Caco-2 (cell line): ENCODE results near the gene USP53. TPM values are rescaled to one million over a fixed set of nuclear protein-coding genes. Genes with fewer than 3 reads are reported as not detected.

Experiments
- BruUV-seq: library from RNA; stranded (reverse); fragments of 400-500 nt; replicated peaks from 2 replicates; lab custom pipeline; 2021; lab: Mats Ljungman, UMichigan
- CTCF ChIA-PET: fragments of 300-600 bp; sonication (Branson Sonifier 250); formaldehyde crosslinking; loops from one replicate; lab custom pipeline; 2022; ENCODE audit warnings: antibody characterized with exemption; lab: Charles Lee
- POLR2A ChIA-PET: fragments of 300-600 bp; sonication (Branson Sonifier 250); formaldehyde crosslinking; loops from one replicate; lab custom pipeline; 2022; ENCODE audit warnings: antibody characterized with exemption; lab: Charles Lee
- DNase-seq, 2 experiments: peaks; one replicate each; pipeline versions ENCODE4 v3.0.0 to v3.0.0-alpha.2; 2020 to 2022
- H3K27me3 ChIP-seq: replicated peaks from 2 replicates; pipeline ENCODE4 v1.6.0; 2011; ENCODE audit warnings: low read length; ENCODE audit not compliant: control insufficient read depth, insufficient read depth
- H3K36me3 ChIP-seq: 2 replicates; pipeline ENCODE4 v1.5.1; 2011; ENCODE audit warnings: low read length; ENCODE audit not compliant: control insufficient read depth, insufficient read depth
- H3K4me1 ChIP-seq: fragments of 250-450 bp; sonication (Bioruptor Pico); 2 replicates; pipeline ENCODE4 v1.5.1; 2020; ENCODE audit warnings: mild to moderate bottlenecking
- H3K4me3 ChIP-seq: 2 replicates; pipeline ENCODE4 v1.5.1; 2011; ENCODE audit warnings: low read depth, mild to moderate bottlenecking, control low read depth, low read length
- H3K9me3 ChIP-seq: fragments of 250-450 bp; sonication (Bioruptor Pico); 2 replicates; pipeline ENCODE4 v1.5.1; 2020; ENCODE audit warnings: mild to moderate bottlenecking, moderate library complexity
- H3K27ac Mint-ChIP-seq: one replicate; pipeline ENCODE4 v1.8.0; 2022; ENCODE audit warnings: mixed read lengths; ENCODE audit not compliant: unreplicated experiment
- H3K27me3 Mint-ChIP-seq: one replicate; pipeline ENCODE4 v1.8.0; 2022; ENCODE audit warnings: mixed read lengths; ENCODE audit not compliant: insufficient read depth, unreplicated experiment
- H3K36me3 Mint-ChIP-seq: one replicate; pipeline ENCODE4 v1.8.0; 2022; ENCODE audit warnings: mild to moderate bottlenecking, mixed read lengths; ENCODE audit not compliant: insufficient read depth, unreplicated experiment
- H3K4me1 Mint-ChIP-seq: one replicate; pipeline ENCODE4 v1.8.0; 2022; ENCODE audit warnings: low read depth, mixed read lengths; ENCODE audit not compliant: unreplicated experiment
- H3K4me3 Mint-ChIP-seq: one replicate; pipeline ENCODE4 v1.8.0; 2022; ENCODE audit warnings: mild to moderate bottlenecking, moderate library complexity, mixed read lengths; ENCODE audit not compliant: unreplicated experiment
- H3K9me3 Mint-ChIP-seq: one replicate; pipeline ENCODE4 v1.8.0; 2022; ENCODE audit warnings: mixed read lengths; ENCODE audit not compliant: unreplicated experiment
- intact Hi-C: fragments of 100-400 bp; cut with micrococcal nuclease; formaldehyde crosslinking; loops from one replicate; pipeline ENCODE4 v1.10.0; 2022; ENCODE audit not compliant: unreplicated experiment
- total RNA-seq: library from RNA; stranded (reverse); gene quantifications from 2 replicates; pipeline ENCODE4 v1.2.3, GENCODE V29; 2022
- TF ChIP-seq, protein P1 (sequence below), 2 experiments: fragments of 200-600 bp in 1 of 2; IDR thresholded peaks; 1 replicate in 1 of 2; 2 replicates in 1 of 2; pipeline versions ENCODE4 v1.5.1 to v1.8.0; 2011 to 2022; ENCODE audit warnings: antibody characterized with exemption in 1 of 2, control low read depth in 1 of 2, inconsistent platforms in 1 of 2, low read depth in 1 of 2, low read length in 1 of 2, mild to moderate bottlenecking in 1 of 2, moderate library complexity in 1 of 2; ENCODE audit not compliant: insufficient read depth in 1 of 2, severe bottlenecking in 1 of 2, unreplicated experiment in 1 of 2

USP53 gene
- total RNA-seq, 1 experiment from 2014 or later, result 49.3 TPM

DNA sequence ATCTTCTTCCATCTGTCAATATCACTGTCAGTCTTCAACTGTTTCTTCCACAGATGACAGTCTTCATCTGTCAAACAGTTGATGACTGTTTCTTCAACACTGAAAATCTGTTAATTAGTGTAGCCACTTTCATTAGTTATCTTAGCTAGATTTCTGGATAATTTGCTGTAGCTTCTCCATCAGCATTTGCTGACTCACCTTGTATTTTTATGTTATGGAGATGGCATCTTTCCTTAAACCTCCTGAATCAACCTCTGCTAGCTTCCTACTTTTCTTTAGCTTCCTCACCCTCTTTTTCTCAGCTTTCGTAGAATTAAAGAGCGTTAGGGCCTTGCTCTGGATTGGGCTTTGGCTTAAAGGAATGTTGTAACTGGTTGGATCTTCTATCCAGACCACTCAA, 25.1 kb downstream of the USP53 start:
- H3K36me3 Mint-ChIP-seq, result peaks cover 58% of the 10 kb centered on the region
- H3K27me3 Mint-ChIP-seq, result no peaks in the 10 kb centered on the region
- H3K9me3 Mint-ChIP-seq, result no peaks in the 10 kb centered on the region
- Histone ChIP-seq H3K4me1 (no peaks in the 10 kb centered on the region), H3K27me3 (no peaks in the 10 kb centered on the region), H3K36me3 (no peaks in the 10 kb centered on the region), H3K9me3 (no peaks in the 10 kb centered on the region), H3K4me3 (no peak overlapping the region)
- ChIA-PET POLR2A (no interaction called here), CTCF (no interaction called here)
- H3K27ac Mint-ChIP-seq, result no peak overlapping the region
- H3K4me3 Mint-ChIP-seq, result no peak overlapping the region
- no TSS peak for BruUV-seq
- TF ChIP-seq, protein P1, sequence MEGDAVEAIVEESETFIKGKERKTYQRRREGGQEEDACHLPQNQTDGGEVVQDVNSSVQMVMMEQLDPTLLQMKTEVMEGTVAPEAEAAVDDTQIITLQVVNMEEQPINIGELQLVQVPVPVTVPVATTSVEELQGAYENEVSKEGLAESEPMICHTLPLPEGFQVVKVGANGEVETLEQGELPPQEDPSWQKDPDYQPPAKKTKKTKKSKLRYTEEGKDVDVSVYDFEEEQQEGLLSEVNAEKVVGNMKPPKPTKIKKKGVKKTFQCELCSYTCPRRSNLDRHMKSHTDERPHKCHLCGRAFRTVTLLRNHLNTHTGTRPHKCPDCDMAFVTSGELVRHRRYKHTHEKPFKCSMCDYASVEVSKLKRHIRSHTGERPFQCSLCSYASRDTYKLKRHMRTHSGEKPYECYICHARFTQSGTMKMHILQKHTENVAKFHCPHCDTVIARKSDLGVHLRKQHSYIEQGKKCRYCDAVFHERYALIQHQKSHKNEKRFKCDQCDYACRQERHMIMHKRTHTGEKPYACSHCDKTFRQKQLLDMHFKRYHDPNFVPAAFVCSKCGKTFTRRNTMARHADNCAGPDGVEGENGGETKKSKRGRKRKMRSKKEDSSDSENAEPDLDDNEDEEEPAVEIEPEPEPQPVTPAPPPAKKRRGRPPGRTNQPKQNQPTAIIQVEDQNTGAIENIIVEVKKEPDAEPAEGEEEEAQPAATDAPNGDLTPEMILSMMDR (IDR thresholded peaks at IDR 0.05; ENCODE audit: insufficient read depth in 1 of 2, low read depth in 1 of 2, low read length in 1 of 2, severe bottlenecking in 1 of 2, unreplicated experiment in 1 of 2), result no peak
- DNase-seq, result no peak
- peaks cover 16% of the 10 kb centered on the region for H3K4me1 Mint-ChIP-seq
- intact Hi-C loops, result no loop called here

DNA sequence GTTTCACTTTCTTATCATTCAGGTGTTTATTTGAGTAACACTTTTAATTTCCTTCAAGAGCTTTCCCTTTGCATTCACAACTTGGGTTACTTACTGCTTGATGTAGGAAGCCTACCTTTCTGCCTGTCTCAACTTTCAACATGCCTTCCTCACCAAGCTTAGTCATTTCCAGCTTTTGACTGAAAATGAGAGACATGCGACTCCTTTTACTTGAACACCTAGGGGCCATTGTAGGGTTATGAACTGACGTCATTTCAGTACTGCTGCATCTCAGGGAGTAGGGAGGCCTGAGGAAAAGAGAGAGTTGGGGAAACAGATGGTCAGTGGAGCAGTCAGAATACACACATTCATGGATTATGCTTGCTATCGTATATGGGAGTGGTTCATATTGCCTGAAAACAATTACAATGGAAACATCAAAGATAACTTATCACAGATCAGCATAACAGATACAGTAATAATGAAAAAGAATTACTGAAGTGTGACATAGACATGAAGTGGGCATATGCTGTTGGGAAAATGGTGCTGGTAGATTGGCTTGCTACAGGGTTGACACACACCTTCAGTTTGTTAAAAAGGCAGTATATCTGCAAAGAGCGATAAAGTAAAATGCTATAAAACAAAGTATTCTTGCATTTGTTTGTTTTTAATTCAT, 25.7 kb downstream of the USP53 start:
- Histone ChIP-seq H3K27me3 (no peaks in the 10 kb centered on the region), H3K9me3 (no peaks in the 10 kb centered on the region), H3K4me1 (no peaks in the 10 kb centered on the region), H3K4me3 (no peak overlapping the region), H3K36me3 (no peaks in the 10 kb centered on the region)
- ChIA-PET CTCF (no interaction called here), POLR2A (no interaction called here)
- H3K27ac Mint-ChIP-seq, result no peak overlapping the region
- no peaks in the 10 kb centered on the region for H3K9me3 Mint-ChIP-seq
- no peak overlapping the region for H3K4me3 Mint-ChIP-seq
- H3K36me3 Mint-ChIP-seq, result peaks cover 54% of the 10 kb centered on the region
- BruUV-seq, result no TSS peak
- no peaks in the 10 kb centered on the region for H3K27me3 Mint-ChIP-seq
- H3K4me1 Mint-ChIP-seq, result peaks cover 16% of the 10 kb centered on the region
- TF ChIP-seq, protein P1 (IDR thresholded peaks at IDR 0.05; ENCODE audit: insufficient read depth in 1 of 2, low read depth in 1 of 2, low read length in 1 of 2, severe bottlenecking in 1 of 2, unreplicated experiment in 1 of 2), result no peak
- intact Hi-C loops, result no loop called here
- no peak for DNase-seq

DNA sequence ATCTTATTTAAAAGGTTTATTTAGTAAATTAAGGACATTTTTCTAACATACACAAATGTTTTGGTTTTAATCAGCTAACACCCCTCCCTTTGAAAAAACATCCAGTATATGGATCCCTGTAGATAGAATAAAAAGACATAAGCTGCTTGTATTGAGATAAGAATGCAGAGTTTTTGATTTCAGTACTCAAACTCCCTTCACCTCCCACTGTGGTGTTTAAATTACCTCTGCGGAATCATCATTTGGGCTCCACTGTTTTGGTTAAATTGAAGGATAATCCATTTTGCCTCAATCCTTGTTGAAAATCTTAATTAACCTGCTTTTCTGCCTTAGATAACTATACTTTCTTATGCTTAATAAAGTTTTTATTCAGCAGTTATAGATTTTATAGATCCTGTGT, 27.6 kb downstream of the USP53 start:
- TF ChIP-seq, protein P1 (IDR thresholded peaks at IDR 0.05; ENCODE audit: insufficient read depth in 1 of 2, low read depth in 1 of 2, low read length in 1 of 2, severe bottlenecking in 1 of 2, unreplicated experiment in 1 of 2), result no peak
- intact Hi-C loops, result no loop called here
- H3K27me3 Mint-ChIP-seq, result no peaks in the 10 kb centered on the region
- H3K27me3 ChIP-seq, result no peaks in the 10 kb centered on the region
- H3K4me3 Mint-ChIP-seq, result no peak overlapping the region
- BruUV-seq, result no TSS peak
- no peak for DNase-seq
- peaks cover 16% of the 10 kb centered on the region for H3K4me1 Mint-ChIP-seq
- no peaks in the 10 kb centered on the region for H3K9me3 ChIP-seq
- ChIA-PET POLR2A (no interaction called here), CTCF (interaction anchor here (0.5 kb wide), 1 partner anchor 196 kb away, joined by 3 read pairs; no protein-coding TSS in a partner anchor)
- H3K4me1 ChIP-seq, result no peaks in the 10 kb centered on the region
- H3K4me3 ChIP-seq, result no peak overlapping the region
- H3K36me3 ChIP-seq, result no peaks in the 10 kb centered on the region
- no peaks in the 10 kb centered on the region for H3K9me3 Mint-ChIP-seq
- H3K36me3 Mint-ChIP-seq, result peaks cover 60% of the 10 kb centered on the region
- no peak overlapping the region for H3K27ac Mint-ChIP-seq
